ENCODE data around the gene DCPS. TPM values are rescaled to one million over a fixed set of nuclear protein-coding genes. Genes with fewer than 3 reads are reported as not detected.
A peak's percentile ranks its signal among the peaks of the same experiment; 100 is the strongest.

The DCPS gene
- total and polyA plus RNA-seq, 3 donors from 2014 or later, result 16.8 to 20.9 (median 16.9) TPM

DNA sequence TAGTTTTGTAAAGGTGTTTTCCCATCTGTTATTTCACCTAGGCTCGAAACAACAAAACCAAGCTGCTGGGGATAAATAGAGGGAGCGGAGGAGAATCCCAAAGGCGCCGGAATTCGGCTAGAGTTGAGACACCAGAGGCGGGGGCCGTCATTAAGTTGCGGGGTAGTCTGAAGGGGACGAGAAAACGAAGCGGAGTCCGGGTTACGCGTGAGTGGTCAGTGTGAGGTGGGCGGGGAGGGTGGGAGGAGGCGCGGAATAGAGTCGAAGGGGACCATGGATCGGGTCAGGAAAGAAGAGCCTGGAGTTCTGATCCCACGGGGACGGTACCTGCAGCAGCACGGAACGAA is 35.5 kb upstream of the DCPS start:
- WGBS, 2 donors, result 0 to 1% methylated on average over 23 of the region's 23 CpGs
- DNase-seq, result no peak
- intact Hi-C loops (cut with DNase I; ENCODE audit: low total_unique reads), result no loop called here
- no peak for TF ChIP-seq POLR2A (IDR thresholded peaks at IDR 0.05)
- peak overlapping the region; percentile 93 for H3K4me3 ChIP-seq
- H3K4me1 ChIP-seq, result peaks cover 11% of the 10 kb centered on the region
- no peaks in the 10 kb centered on the region for H3K27me3 ChIP-seq
- H3K36me3 ChIP-seq (ENCODE audit: low read depth, missing control alignments), result no peaks in the 10 kb centered on the region
- peak overlapping the region; percentile 87 to 88 for H3K27ac ChIP-seq
- H3K9me3 ChIP-seq, result no peaks in the 10 kb centered on the region

DNA sequence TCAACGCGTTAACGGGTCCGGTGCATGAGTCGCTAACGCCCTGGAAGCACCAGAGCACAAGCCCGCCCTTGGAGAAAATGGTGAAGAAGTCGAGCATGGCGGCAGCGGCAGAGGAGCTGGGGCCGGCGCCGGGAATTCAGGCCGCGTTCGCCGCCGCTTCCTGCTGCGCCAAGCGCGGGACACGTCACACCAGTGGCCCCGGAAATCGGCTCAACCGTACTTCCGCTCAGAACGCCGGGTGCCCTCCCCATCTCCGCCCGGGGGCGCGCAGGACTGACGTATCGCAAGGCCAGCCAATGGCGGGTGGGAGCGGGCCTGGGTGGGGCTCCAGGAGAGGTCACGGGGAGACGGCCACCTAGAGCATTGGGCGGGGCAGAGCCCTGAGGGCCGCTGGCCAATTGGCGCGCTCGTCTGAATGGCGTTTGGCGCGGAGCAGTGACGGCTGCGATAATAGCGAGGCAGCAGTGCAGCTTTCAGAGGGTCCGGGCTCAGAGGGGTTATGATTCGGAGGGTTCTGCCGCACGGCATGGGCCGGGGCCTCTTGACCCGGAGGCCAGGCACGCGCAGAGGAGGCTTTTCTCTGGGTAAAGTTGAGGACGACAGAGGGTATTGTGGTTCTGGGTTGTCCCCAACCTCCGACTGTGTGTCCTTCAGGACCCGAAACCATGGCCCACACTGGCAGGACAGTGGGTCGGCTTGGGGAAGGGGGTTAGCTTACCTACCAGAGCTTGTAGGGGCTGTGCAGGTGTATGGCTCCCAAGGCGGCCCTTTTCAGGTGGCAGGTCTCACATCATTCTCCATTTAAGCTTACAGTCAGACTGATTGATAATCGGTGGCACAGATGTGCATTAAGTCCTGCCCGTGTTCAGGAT is 34.9 kb upstream of the DCPS start, which contains the start of the genes FOXRED1 and SRPRA:
Gene FOXRED1 (plus strand): TSS at position 447 of the 872 bp plus-strand sequence. CDS start 53 bp downstream, at position 500.
Gene SRPRA (minus strand): TSS at position 188 of the 872 bp plus-strand sequence. CDS start 91 bp downstream, at position 97.
- peak; percentile 99 for DNase-seq
- Histone ChIP-seq H3K4me1 (peaks cover 11% of the 10 kb centered on the region), H3K9me3 (no peaks in the 10 kb centered on the region), H3K27ac (peak within 1 kb of the TSS; percentile 87 to 88), H3K4me3 (peak within 1 kb of the TSS; percentile 93), H3K36me3 (ENCODE audit: low read depth, missing control alignments) (no peaks in the 10 kb centered on the region), H3K27me3 (no peaks in the 10 kb centered on the region)
- 0 to 1% methylated on average over 23 to 41 of the region's 64 CpGs for WGBS, 2 donors
- no peak for TF ChIP-seq POLR2A (IDR thresholded peaks at IDR 0.05)
- TF ChIP-seq, protein P1, sequence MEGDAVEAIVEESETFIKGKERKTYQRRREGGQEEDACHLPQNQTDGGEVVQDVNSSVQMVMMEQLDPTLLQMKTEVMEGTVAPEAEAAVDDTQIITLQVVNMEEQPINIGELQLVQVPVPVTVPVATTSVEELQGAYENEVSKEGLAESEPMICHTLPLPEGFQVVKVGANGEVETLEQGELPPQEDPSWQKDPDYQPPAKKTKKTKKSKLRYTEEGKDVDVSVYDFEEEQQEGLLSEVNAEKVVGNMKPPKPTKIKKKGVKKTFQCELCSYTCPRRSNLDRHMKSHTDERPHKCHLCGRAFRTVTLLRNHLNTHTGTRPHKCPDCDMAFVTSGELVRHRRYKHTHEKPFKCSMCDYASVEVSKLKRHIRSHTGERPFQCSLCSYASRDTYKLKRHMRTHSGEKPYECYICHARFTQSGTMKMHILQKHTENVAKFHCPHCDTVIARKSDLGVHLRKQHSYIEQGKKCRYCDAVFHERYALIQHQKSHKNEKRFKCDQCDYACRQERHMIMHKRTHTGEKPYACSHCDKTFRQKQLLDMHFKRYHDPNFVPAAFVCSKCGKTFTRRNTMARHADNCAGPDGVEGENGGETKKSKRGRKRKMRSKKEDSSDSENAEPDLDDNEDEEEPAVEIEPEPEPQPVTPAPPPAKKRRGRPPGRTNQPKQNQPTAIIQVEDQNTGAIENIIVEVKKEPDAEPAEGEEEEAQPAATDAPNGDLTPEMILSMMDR (IDR thresholded peaks at IDR 0.05), result peak in 1 of 3 experiments; percentile 5
- intact Hi-C loops (cut with DNase I; ENCODE audit: low total_unique reads), result no loop called here

DNA sequence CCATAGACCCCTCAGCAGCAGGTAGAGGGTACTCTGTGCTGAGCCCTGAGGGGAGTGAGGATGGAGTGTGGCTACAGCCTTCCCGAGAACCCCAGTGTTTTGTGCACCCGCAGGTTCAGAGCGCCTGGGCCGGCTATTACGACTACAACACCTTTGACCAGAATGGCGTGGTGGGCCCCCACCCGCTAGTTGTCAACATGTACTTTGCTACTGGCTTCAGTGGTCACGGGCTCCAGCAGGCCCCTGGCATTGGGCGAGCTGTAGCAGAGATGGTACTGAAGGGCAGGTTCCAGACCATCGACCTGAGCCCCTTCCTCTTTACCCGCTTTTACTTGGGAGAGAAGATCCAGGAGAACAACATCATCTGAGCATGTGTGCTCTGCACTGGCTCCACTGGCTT is 26.5 kb upstream of the DCPS start:
- Histone ChIP-seq H3K4me1 (peaks cover 7% of the 10 kb centered on the region), H3K27me3 (no peaks in the 10 kb centered on the region), H3K9me3 (no peaks in the 10 kb centered on the region), H3K4me3 (no peak overlapping the region), H3K27ac (no peak overlapping the region), H3K36me3 (ENCODE audit: low read depth, missing control alignments) (no peaks in the 10 kb centered on the region)
- TF ChIP-seq, protein P1 (IDR thresholded peaks at IDR 0.05), result no peak
- TF ChIP-seq POLR2A (IDR thresholded peaks at IDR 0.05), result no peak
- 94 to 96% methylated on average over 6 to 11 of the region's 11 CpGs for WGBS, 2 donors
- no peak for DNase-seq
- intact Hi-C loops (cut with DNase I; ENCODE audit: low total_unique reads), result no loop called here

DNA sequence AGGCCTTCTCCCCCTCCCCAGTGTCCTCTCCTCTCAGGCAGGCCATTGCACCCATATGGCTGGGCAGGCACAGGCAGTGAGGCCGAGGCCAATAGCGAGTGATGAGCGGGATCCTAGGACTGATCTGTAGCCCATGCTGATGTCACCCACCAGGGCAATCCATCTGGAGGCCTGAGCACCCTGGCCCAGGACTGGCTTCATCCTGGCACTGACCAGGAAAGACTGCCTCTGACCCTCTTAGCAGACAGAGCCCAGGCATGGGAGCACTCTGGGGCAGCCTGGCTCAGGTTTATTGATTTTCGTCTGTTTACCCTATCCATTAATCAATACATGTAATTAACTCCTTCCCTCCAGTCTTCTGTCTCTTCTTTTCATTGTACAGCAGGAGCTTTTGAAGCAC is 26.1 kb upstream of the DCPS start:
- Histone ChIP-seq H3K4me3 (no peak overlapping the region), H3K27ac (no peak overlapping the region), H3K9me3 (no peaks in the 10 kb centered on the region), H3K36me3 (ENCODE audit: low read depth, missing control alignments) (no peaks in the 10 kb centered on the region), H3K27me3 (no peaks in the 10 kb centered on the region), H3K4me1 (peaks cover 7% of the 10 kb centered on the region)
- no peak for DNase-seq
- intact Hi-C loops (cut with DNase I; ENCODE audit: low total_unique reads), result no loop called here
- 78 to 89% methylated on average over 4 of the region's 4 CpGs for WGBS, 2 donors
- TF ChIP-seq POLR2A (IDR thresholded peaks at IDR 0.05), result no peak
- TF ChIP-seq, protein P1 (IDR thresholded peaks at IDR 0.05), result no peak

DNA sequence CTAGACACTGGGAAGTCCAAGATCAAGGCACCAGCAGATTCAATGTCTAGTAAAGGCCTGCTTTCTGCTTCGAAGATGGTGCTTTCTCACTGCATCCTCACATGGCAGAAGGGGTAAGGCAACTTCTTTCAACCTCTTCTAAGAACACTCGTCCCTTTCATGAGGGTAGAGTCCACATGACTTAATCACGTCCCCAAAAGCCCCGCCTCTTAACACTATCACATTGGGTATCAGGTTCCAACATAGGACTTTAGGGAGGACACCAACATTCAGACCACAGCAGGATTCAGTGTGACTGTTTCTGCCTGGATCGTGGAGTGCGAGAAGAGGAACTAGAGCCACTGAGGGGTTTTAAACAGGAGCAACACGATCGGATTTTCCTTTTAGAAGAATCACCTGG is 24.7 kb upstream of the DCPS start:
- peaks cover 7% of the 10 kb centered on the region for H3K4me1 ChIP-seq
- no peak overlapping the region for H3K27ac ChIP-seq
- no peaks in the 10 kb centered on the region for H3K9me3 ChIP-seq
- 77 to 80% methylated on average over 8 of the region's 8 CpGs for WGBS, 2 donors
- H3K4me3 ChIP-seq, result no peak overlapping the region
- TF ChIP-seq, protein P1 (IDR thresholded peaks at IDR 0.05), result no peak
- no peak for TF ChIP-seq POLR2A (IDR thresholded peaks at IDR 0.05)
- no peak for DNase-seq
- no peaks in the 10 kb centered on the region for H3K36me3 ChIP-seq (ENCODE audit: low read depth, missing control alignments)
- intact Hi-C loops (cut with DNase I; ENCODE audit: low total_unique reads), result no loop called here
- no peaks in the 10 kb centered on the region for H3K27me3 ChIP-seq
